ENCODE data around the gene MIER2.
"Not testable (repeated sequence)": the region's sequence is repeated elsewhere in the genome, so short reads cannot be mapped to it uniquely, and the experiment has no call there.

MIER2 gene

GRCh38 chr19:359653-359925, 15.0 kb upstream of the MIER2 start:
- DNase-seq (ENCODE audit: low read depth in 2 of 2): no peak

DNA sequence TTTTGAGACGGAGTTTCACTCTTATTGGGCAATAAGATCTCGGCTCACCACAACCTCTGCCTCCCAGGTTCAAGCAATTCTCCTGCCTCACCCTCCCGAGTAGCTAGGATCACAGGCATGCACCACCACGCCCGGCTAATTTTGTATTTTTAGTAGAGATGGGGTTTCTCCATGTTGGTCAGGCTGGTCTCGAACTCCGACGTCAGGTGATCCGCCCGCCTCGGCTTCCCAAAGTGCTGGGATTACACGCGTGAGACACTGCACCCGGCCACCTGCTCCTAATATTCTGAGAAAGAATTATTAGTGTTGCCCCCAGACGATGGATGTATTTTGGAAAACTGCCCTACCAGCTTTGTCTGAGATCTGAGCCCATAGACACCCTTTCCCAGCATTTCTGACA, 10.9 kb upstream of the MIER2 start:
- not testable (repeated sequence) for DNase-seq (ENCODE audit: low read depth in 2 of 2)

DNA sequence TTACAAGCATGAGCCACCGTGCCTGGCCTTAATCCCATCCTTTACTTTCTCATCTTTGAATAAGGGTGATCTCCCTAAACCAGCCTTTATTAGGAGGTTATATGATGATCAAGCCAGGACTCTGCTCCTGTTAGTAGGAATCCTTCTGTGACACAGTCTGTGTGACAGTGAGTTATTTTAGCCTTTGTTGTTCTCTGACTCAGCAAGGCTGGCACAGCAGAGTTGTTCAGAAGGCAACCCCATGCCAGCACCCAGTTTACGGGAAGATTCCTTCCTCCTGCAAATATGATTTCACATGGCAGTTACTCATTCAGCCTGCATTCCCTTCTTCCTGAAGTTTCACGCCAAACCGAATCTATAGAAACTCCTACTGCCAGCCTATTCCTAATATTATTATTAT, 10.5 kb upstream of the MIER2 start:
- no peak for DNase-seq (ENCODE audit: low read depth in 2 of 2)

DNA sequence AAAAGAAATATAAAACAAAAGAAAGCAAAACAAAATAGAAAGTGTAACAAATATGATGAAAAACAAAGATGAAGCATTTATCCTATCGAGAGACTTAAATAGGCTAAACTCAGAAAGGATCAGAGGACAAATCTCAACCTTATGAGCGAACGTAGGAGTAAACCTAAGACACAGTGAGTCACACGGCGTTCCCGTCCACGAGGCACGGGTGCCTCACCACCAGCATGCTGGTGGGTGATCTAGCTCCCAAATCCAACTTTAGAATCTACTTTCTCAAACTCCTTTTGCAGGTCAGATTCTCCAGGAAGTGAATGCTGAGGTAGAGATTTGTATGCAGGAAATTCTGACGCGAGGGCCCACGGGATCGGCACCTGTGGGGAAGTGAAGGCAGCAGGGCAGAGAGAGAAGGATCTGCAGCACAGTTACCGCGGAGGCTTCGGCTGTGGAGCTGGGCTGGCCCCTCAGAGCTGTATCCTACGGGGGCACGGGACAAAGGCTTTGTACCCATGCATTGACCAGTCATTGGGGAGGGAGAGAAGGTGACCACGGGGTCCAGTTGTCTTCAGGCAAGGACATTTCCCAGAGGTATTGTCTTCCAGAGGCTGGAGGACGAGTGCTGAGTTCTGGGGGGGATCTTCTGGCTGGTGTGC, 7.5 kb upstream of the MIER2 start:
- DNase-seq (ENCODE audit: low read depth in 2 of 2): no peak

DNA sequence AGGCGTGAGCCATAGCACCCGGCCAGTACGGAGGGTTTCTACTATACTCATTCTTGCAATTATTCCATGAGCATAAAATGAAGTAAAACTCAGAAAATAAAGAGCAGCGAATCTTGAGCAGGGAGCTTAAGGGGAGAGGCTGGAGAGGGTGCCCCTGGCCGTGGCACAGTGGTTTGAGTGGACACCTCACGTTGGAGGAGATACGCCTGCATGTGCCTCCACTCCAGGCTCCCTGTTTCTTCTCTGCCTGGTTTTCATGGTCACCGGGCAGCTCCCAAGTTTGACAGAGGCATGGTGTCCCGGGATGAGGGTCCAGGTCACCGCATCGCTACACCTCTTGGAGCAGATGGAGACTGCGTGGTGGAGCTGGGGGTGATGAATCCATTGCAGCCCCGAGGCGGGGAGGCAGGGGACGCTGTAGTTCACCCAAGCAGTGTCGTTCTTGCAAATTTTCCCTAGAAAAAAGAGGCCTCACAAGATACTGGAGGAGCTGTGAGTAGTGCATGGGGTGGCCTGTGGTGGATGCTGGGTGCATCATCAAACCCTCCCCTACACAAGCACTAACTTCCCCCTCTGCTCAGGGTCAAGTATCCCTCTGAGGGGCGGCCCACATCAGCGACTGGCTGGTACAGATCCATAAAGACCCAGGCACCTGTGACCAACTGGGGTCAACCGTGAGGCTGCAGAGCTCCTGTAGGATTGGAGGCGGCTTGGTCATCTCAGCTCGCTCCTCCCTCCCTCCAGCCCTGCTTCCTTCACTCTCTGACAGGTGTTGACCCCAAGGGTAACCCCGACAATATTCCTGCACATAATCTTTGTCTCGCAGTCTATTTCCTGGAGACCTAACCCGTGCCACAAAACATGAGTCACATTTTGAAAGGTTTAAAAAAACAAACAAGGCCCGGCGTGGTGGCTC, 3.6 kb upstream of the MIER2 start:
- no peak for DNase-seq (ENCODE audit: low read depth in 2 of 2)

- DNase-seq (ENCODE audit: low read depth in 2 of 2): no peak
Observed at GRCh38 chr19:345320-345879, 804 bp upstream of the MIER2 start.

DNA sequence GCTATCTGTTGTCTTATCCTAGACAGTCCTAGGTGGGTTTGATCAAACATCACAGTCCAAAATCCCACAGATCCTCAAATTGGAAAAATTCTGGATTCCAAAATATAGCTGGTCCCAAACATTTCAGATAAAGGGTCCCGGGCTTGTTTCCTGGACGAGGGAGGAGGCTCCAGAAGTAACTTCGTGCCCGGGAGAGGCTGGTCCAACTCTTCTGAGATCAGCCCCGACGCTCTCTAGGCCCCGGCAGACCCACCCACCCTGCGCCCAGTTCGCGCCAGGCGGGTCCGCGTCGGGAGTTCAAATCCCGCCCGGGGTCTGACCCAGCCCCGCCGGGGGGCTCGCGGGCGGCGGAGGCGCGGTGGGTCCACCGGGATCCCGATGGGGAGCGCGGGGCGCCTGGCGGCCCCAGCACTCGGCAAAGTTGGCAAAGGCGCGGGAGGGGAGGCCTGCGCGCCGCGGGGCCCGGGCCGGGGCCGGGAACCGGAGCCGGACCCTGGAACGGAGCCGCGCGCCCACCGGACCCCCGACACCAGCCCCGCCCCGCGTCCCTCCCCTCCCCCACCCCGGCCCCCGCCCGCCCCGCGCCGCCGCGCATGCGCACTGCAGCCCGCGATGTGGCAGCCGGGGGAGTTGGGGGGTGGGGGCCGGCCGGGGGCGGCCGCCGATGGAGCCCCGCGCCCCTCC, 513 bp downstream of the MIER2 start:
- no peak for DNase-seq (ENCODE audit: low read depth in 2 of 2)

GRCh38 chr19:343451-343931, 1.1 kb downstream of the MIER2 start:
- no peak for DNase-seq (ENCODE audit: low read depth in 2 of 2)

- peak; percentile 27 to 28 for DNase-seq (ENCODE audit: low read depth in 2 of 2)
Observed at GRCh38 chr19:342801-343421, 1.7 kb downstream of the MIER2 start.

- no peak for DNase-seq (ENCODE audit: low read depth in 2 of 2)
Observed at GRCh38 chr19:342128-342455, 2.5 kb downstream of the MIER2 start.

DNA sequence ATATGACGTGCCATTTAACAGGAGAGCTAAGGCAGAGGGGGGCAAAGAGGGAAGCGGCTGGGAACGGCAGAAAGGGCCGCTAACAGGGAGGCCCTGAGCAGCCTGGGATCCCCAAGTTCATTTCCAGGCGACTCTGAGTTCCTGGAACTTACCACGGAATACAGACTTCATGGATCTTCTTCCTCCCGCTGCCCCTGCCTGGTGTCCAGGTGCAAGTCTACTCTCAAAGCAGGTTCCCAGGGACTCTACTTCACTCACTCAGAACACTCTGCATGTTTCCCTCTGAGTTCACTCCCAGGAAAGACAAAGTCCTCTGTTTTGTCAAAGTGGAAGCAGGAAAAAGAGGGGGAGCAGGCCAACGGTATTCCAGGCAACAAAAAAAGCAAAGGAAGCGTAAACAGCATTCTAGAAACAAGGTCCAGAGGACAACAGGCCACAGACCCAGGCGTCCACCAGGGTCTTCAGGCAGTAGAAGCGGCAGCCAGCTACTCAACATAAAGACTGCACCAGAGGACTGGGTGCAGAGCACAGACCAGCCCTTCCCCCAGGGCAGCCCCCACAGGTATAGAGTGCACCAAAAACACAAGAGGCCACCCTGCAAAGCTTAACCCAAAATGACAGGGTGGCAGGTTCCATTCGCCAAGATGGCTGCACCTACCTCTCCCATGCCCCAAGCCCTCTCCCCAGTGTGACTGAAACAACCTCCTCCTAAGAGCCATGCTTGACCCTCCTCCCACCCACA, 3.0 kb downstream of the MIER2 start:
- no peak for DNase-seq (ENCODE audit: low read depth in 2 of 2)

DNA sequence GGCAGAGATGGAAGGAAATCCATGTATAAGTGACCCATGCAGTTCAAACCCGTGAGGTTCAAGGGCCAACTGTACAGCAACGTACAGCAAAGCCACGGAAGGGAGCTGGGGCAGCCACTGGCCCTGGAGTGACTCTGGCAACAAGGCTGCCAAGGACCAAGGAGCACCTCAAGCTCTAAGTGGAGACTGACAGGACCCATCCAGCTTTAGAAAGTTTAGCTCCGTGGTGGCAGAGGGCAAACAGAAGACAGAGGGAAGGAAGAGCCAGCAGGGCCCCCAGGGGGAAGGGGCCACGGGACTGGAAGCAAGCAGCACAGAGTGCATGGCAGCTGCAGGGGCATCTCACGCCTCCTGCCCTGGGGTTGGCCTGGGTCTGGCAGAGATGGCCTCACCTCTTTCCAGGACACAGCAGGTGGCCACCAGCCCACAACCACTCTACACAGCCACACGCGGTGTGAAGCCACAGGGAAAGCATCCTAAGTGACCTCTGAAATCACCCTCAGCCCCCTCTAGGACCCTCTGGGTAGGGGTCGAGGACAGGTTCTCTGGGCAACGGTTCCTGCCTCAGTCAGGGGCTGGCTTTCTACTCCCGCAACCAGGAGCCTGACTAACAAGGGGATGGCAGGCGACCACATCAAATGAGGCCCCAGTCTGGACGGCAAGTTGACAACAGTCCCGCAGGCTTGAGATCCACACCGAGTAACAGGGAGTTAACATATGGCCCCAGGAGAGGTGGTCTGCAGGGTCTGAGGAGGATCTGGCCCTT, 3.8 kb downstream of the MIER2 start:
- DNase-seq (ENCODE audit: low read depth in 2 of 2): no peak

GRCh38 chr19:339262-339887, 5.2 kb downstream of the MIER2 start:
- no peak for DNase-seq (ENCODE audit: low read depth in 2 of 2)

DNA sequence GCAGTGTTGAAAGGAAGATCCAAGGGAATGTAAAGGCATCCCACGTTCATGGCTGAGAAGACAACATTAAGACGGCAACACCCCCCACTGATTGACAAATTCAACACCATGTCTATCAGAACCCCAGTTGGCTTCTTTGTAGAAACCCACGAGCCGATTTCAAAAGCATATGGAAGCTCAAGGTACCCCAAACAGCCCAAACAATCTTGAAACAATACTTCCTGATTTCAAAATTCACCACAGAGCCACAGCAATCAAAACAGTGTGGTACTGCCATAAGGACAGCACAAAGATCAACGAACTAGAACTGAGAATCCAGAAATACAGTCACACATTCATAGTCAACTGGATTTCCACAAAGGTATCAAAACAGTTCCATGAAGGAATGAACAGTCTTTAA, 6.2 kb downstream of the MIER2 start:
- DNase-seq (ENCODE audit: low read depth in 2 of 2): no peak

GRCh38 chr19:336067-336614, 8.5 kb downstream of the MIER2 start:
- no peak for DNase-seq (ENCODE audit: low read depth in 2 of 2)

DNA sequence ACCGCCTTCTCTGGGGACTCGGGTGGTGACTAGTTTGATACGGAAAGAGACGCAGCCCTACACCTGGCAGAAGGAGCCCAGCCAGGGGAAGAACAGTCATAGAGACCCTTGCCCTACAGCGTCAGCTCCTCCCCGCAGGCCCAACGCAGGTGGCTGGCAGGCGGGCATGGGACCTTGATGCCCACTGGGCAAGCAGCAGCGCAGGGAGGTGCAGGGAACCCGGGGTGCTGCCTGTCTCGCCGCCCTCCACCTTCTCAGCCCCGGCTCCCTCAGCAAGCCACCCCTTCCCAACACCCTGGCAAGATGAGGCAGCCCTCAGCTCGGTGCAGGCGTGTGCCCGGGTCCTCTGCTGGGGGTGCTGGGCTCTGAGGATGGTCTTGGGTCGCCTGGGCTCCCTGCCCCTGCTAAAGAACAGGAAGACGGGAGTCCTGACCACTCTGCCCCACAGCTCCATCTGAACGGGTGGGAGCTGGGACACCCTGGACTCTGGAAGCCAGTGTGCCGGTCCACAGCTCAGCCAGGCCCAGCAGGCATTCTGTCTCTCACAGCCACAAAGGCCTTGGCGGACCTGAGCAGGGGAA, 9.0 kb downstream of the MIER2 start:
- no peak for DNase-seq (ENCODE audit: low read depth in 2 of 2)

DNA sequence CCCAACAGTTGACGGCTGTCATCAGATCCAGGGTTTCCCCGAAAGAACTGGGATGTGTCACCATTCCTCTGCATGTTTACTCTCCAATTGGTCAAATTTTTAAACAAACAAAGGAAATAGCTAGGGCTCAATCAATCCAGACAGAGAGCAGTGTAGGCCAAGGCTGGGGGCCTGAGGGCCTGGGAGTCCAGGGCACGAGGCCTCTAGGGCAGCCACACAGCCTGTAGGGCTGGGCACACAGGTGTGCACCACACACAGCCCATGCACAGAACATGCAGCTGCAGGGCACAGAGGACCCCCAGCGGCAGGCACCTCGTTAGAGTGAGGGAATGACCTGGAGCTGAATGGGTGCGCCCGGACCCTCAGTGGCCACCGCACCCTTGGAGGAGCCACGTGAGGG, 9.5 kb downstream of the MIER2 start:
- DNase-seq (ENCODE audit: low read depth in 2 of 2): no peak

GRCh38 chr19:334296-335071, 10.1 kb downstream of the MIER2 start:
- DNase-seq (ENCODE audit: low read depth in 2 of 2): no peak

DNA sequence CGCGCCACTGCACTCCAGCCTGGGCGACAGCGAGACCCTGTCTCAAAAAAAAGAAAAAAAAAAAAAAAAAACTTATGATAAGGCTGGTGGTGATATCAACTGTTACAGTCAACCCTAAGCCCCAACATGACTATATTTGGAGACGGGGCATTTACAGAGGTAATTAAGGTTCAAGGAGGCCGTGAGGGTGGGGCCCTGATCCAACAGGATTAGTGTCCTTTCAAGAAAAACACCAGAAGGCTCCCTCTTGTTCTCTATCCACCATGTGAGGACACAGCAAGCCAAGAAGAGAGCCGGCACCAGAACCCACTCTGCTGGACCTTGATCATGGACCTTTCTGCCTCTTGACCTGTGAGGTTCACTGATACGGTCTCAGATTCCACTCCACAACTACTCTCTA, 14.1 kb downstream of the MIER2 start:
- no peak for DNase-seq (ENCODE audit: low read depth in 2 of 2)
